Body of pancreas (tissue), 4 donors: ENCODE results near the gene CLSTN2. TPM values are rescaled to one million over a fixed set of nuclear protein-coding genes. Genes with fewer than 3 reads are reported as not detected.

Source experiments
- ATAC-seq: fragments of 150-250 bp; one replicate; pipeline ENCODE4 v1.9.1; 2016
- DNase-seq, 4 donors: peaks; one replicate each; pipeline ENCODE4 v3.0.0-alpha.2; 2019
- H3K27ac ChIP-seq, 4 donors: fragments of 200-600 bp; sonication (generic); 1 replicate in 3 of 4; 2 replicates in 1 of 4; pipeline versions ENCODE4 v1.5.1 to v1.6.1; 2016 to 2019; ENCODE audit warnings: mild to moderate bottlenecking in 1 of 4, mixed read lengths in 1 of 4, moderate library complexity in 1 of 4
- H3K27me3 ChIP-seq, 2 donors: fragments of 200-600 bp; sonication (generic); one replicate each; pipeline ENCODE4 v1.6.0; 2016; ENCODE audit warnings: mild to moderate bottlenecking in 1 of 2
- H3K36me3 ChIP-seq, 2 donors: fragments of 200-600 bp; sonication (generic); replicated peaks in 1 of 2; 2 replicates each; pipeline ENCODE4 v1.5.1; 2016; ENCODE audit warnings: low read depth in 2 of 2; ENCODE audit not compliant: insufficient read depth in 1 of 2
- H3K4me1 ChIP-seq: fragments of 200-600 bp; sonication (generic); one replicate; pipeline ENCODE4 v1.6.0; 2016
- H3K4me3 ChIP-seq, 2 donors: fragments of 200-600 bp; sonication (generic); 1 replicate in 1 of 2; 2 replicates in 1 of 2; pipeline ENCODE4 v1.5.1; 2016 to 2019
- H3K9me3 ChIP-seq, 3 donors: fragments of 200-600 bp; sonication (generic); 1 replicate in 2 of 3; 2 replicates in 1 of 3; pipeline ENCODE4 v1.5.1; 2016
- POLR2A ChIP-seq, 3 donors: fragments of 450-650 bp; IDR thresholded peaks; one replicate each; pipeline ENCODE4 v1.6.1; 2016; ENCODE audit warnings: antibody characterized with exemption in 3 of 3, mild to moderate bottlenecking in 2 of 3
- WGBS, 2 donors: methylation state at CpG; one replicate each; pipeline ENCODE4 v1.1.5; 2017; 5-methylcytosine and 5-hydroxymethylcytosine counted together
- intact Hi-C: fragments of 100-400 bp; cut with DNase I; formaldehyde crosslinking; loops from one replicate; pipeline ENCODE4 v1.15.1; 2023
- total RNA-seq, 2 donors: library from RNA; depleted of rRNA; stranded (reverse); fragments of >200 nt; gene quantifications; one replicate each; pipeline ENCODE4 v1.1.0, GENCODE V29; 2016
- TF ChIP-seq, protein P1 (sequence below), 7 experiments: fragments of 450-650 bp in 4 of 7; fragments of 200-600 bp in 3 of 7; sonication (generic) in 3 of 7; IDR thresholded peaks; one replicate each; pipeline ENCODE4 v1.5.1; 2016 to 2019; ENCODE audit warnings: antibody characterized with exemption in 7 of 7

Gene CLSTN2
- total RNA-seq, 2 donors from 2014 or later: 14.5 to 14.8 TPM

DNA sequence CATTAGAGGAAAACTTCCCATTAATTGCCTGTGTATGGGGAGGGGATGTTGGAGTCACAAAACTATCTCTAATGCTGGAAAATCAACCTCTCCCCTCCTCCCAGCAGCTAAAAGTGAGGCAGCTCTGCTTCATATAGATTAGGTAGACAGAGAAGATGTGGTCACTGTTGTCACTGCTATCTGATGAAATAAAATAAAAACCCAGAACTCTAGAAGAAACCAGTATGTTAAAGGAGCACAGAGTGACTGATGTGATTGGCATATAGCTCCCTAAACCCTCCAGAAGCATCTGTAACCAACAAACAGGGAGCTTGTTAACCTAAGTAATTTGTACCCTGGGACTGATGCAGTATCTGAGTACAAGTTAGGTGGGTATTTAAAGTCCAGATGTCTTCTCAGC lies 531.0 kb downstream of the CLSTN2 start:
- Histone ChIP-seq H3K36me3 (no peaks in the 10 kb centered on the region), H3K4me1 (no peaks in the 10 kb centered on the region), H3K4me3 (no peak overlapping the region), H3K27ac (no peak overlapping the region), H3K27me3 (no peaks in the 10 kb centered on the region), H3K9me3 (no peaks in the 10 kb centered on the region)
- intact Hi-C loops: no loop called here
- ATAC-seq (no peak), DNase-seq (no peak)
- TF ChIP-seq POLR2A (IDR thresholded peaks at IDR 0.05): no peak
- TF ChIP-seq, protein P1, sequence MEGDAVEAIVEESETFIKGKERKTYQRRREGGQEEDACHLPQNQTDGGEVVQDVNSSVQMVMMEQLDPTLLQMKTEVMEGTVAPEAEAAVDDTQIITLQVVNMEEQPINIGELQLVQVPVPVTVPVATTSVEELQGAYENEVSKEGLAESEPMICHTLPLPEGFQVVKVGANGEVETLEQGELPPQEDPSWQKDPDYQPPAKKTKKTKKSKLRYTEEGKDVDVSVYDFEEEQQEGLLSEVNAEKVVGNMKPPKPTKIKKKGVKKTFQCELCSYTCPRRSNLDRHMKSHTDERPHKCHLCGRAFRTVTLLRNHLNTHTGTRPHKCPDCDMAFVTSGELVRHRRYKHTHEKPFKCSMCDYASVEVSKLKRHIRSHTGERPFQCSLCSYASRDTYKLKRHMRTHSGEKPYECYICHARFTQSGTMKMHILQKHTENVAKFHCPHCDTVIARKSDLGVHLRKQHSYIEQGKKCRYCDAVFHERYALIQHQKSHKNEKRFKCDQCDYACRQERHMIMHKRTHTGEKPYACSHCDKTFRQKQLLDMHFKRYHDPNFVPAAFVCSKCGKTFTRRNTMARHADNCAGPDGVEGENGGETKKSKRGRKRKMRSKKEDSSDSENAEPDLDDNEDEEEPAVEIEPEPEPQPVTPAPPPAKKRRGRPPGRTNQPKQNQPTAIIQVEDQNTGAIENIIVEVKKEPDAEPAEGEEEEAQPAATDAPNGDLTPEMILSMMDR (IDR thresholded peaks at IDR 0.05): no peak

DNA sequence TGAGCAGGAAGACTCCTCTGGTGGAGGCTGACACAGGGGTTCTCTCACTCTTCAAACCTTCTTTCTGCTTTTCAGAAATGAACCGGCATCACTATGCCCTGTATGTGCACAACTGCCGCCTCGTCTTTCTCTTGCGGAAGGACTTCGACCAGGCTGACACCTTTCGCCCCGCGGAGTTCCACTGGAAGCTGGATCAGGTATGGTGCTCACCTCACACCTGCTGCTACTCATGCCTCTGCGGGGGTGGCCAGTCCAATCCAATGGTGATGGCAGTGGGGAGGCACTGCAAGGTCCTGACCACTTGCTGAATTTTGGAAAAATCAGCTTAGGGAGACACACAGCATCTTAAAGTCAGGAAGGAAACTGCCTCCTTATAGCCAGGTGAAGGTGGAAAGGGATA lies 531.5 kb downstream of the CLSTN2 start:
- H3K9me3 ChIP-seq: no peaks in the 10 kb centered on the region
- no peaks in the 10 kb centered on the region for H3K4me1 ChIP-seq
- WGBS, 2 donors: 87 to 92% methylated on average over 9 of the region's 9 CpGs
- TF ChIP-seq POLR2A (IDR thresholded peaks at IDR 0.05): no peak
- no peaks in the 10 kb centered on the region for H3K27me3 ChIP-seq
- ATAC-seq (no peak), DNase-seq (no peak)
- H3K27ac ChIP-seq: no peak overlapping the region
- no peak overlapping the region for H3K4me3 ChIP-seq
- H3K36me3 ChIP-seq: no peaks in the 10 kb centered on the region
- intact Hi-C loops: no loop called here

DNA sequence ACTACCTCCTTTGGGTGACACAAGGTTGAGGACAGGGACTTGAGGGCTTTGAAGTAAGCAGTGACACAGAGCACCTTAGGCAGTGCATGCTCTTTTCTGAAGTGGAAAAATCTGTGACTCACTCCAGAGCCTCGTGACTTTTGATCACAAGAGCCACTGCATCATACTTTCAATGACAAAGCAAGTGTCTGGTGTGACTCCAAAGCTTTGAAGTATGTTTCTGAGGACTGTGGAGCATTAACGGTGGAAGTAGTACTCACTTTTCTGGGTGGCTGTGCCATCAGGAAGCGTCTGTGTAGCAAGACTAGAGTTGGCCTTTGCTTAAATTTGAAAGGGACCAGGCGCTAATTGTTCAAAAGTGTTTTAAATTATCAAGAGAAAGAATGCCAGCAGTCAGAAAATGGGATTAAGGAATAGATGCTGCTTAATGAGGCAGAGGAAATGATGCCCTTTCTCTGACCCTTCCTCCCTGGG lies 532.2 kb downstream of the CLSTN2 start:
- 71 to 80% methylated on average over 4 of the region's 4 CpGs for WGBS, 2 donors
- Histone ChIP-seq H3K27me3 (no peaks in the 10 kb centered on the region), H3K4me1 (no peaks in the 10 kb centered on the region), H3K4me3 (no peak overlapping the region), H3K9me3 (no peaks in the 10 kb centered on the region), H3K36me3 (no peaks in the 10 kb centered on the region), H3K27ac (no peak overlapping the region)
- ATAC-seq (no peak), DNase-seq (no peak)
- intact Hi-C loops: no loop called here
- TF ChIP-seq, protein P1 (IDR thresholded peaks at IDR 0.05): no peak
- TF ChIP-seq POLR2A (IDR thresholded peaks at IDR 0.05): no peak

DNA sequence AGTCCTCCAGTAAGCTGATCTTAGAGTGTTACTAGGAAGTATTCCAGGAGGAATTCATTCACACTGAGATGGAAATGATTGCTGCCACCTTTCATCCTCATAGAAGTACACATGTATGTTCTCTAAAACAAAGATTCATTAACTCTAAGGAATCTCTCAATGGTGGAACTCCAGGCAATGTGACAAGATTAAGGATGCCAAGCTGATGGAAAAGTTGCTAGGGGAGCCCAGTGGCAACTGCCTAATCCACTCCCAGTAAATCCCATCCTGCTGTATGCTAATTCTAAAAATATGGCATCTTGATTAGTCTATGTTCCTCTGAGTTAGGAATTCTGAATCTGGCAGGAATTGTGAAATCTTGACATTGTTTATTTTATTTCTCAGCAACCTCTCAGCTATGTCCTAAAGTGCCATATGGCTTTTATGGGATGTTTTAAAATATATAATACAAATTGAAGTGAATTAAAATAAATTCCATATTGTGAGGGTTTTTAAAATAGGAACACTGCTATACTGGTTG lies 532.9 kb downstream of the CLSTN2 start:
- ATAC-seq (no peak), DNase-seq (no peak)
- H3K4me1 ChIP-seq: no peaks in the 10 kb centered on the region
- H3K27ac ChIP-seq: no peak overlapping the region
- no peaks in the 10 kb centered on the region for H3K36me3 ChIP-seq
- H3K4me3 ChIP-seq: no peak overlapping the region
- TF ChIP-seq, protein P1 (IDR thresholded peaks at IDR 0.05): no peak
- no peak for TF ChIP-seq POLR2A (IDR thresholded peaks at IDR 0.05)
- no peaks in the 10 kb centered on the region for H3K9me3 ChIP-seq
- no peaks in the 10 kb centered on the region for H3K27me3 ChIP-seq
- intact Hi-C loops: no loop called here

DNA sequence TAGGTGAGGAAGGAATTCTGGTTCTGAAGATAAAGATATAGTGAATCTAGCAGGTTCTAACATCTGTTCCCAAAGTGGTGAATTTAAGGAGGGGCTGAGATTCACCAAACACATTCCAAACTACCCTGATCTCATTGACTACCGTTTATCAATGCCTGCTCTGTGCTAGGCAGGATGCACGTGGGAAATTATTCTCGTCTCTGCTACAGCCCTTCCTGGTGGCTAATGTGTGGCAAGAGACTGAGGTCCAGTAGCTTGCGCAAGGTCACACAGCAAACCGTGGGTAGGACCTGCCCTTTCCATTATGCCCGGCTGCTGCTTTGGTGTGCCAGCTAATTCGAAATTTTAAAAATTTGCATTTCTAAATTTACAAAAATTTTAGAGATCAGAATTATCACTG lies 533.4 kb downstream of the CLSTN2 start:
- DNase-seq (no peak), ATAC-seq (no peak)
- intact Hi-C loops: no loop called here
- H3K4me3 ChIP-seq: no peak overlapping the region
- H3K36me3 ChIP-seq: no peaks in the 10 kb centered on the region
- 61 to 64% methylated on average over 7 of the region's 7 CpGs for WGBS, 2 donors
- TF ChIP-seq, protein P1 (IDR thresholded peaks at IDR 0.05): no peak
- no peak for TF ChIP-seq POLR2A (IDR thresholded peaks at IDR 0.05)
- no peaks in the 10 kb centered on the region for H3K27me3 ChIP-seq
- H3K27ac ChIP-seq: no peak overlapping the region
- H3K4me1 ChIP-seq: no peaks in the 10 kb centered on the region
- H3K9me3 ChIP-seq: no peaks in the 10 kb centered on the region
